HG03575 (cell line): Measurements from ENCODE around the gene MAP3K20.

Experiments used
- ATAC-seq: cut with Tn5 transposase; IDR thresholded peaks from one replicate; pipeline ENCODE4 v1.9.1; 2021; ENCODE audit not compliant: unreplicated experiment, insufficient number of reproducible peaks, low FRiP score; ENCODE audit errors: extremely low read depth

Gene MAP3K20

DNA sequence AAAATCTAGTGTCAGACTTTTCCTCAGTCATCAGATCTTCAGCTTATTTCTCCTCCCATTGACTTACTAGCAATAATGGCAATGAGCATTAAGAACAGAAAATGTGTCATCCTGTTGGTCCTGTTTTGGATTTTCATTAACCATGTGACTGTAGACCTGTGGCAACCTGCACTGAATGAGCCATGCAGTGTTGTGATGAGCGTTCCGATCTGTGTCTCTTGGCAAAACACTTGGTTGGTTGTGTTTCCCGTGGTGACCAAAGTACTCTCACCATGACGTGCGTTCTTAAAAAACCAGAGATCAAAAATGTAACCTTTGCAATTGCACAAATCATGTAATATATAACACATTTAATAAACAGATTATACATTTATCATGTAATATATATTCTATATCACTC, 138.6 kb downstream of the MAP3K20 start:
- no peak for ATAC-seq

DNA sequence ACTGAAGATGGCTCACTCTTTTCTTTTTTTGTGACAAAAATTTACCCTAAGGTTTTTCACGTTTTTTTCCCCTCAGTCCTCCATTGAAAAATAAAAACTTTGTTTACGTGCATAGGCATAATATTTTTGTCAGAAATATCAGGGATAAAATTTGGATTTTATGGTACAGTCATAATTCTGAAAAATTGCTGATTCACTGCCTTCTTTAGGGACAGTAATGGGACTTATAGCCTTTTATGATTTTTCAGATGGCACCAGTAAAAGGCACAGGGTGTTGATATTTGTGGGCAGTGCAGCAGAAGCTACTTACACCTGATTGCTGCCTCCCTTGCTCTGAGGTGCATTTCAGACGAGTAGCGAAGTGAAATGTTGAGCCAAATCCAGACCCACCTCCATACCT, 139.7 kb downstream of the MAP3K20 start:
- no peak for ATAC-seq

DNA sequence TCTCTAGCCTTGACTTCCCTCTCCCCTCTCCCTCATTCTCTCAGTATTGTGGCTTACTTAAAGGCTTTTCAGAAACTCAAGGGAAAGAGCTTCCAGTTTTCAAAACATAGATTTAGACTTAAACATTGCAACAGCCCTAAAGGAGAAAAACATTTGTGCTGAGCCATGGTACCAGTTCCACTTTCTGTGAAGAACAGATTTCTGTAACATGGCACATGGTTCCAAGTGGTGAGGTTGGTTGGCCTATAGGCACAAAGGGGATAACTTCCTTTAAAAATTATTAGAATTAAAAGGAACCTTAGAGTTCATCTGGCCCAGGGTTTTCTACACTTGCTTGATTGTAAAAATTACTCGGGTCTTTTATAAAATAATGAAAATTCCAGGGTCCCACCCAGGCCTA, 140.4 kb downstream of the MAP3K20 start:
- ATAC-seq: no peak

- no peak for ATAC-seq
Observed at GRCh38 chr2:173216668-173217067, 141.0 kb downstream of the MAP3K20 start.

- no peak for ATAC-seq
Observed at GRCh38 chr2:173217116-173217840, 141.6 kb downstream of the MAP3K20 start.

DNA sequence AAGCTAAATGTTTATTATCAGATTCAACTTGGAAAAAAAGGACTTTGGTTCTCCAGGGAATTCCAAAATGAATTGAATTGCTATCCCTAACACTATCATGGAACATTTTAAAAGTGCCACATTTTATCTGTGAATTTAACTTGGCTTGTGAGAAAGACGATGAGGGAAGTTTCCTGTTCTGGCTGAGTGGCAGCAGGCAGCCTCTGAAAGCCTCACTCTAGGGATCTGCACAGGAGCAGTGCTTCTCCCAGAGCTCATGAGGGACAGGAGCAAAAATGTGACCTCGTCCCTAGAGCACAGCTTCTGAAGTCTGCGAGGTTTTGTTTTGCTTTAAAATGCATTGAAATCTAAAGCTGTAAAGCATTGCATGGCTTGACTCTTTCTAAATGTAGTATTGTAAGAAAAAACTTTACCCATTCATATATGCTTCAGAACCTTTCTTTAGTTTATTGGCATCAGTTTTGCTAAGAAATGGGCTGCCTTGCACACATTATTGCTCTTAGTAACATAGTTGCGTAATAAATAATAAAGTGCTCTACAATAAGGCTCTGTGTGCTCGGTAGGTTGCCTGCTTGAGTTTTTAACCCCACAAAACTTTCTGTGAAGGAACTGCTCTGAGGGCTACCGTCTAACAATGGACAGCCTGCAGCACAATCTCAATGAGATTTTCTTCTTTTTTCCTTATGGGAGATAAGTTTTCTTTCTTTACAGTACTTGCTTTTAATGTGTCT, 142.8 kb downstream of the MAP3K20 start:
- no peak for ATAC-seq

- ATAC-seq: no peak
Observed at GRCh38 chr2:173221132-173221695, 145.6 kb downstream of the MAP3K20 start.

- no peak for ATAC-seq
Observed at GRCh38 chr2:173221937-173222594, 146.4 kb downstream of the MAP3K20 start.

DNA sequence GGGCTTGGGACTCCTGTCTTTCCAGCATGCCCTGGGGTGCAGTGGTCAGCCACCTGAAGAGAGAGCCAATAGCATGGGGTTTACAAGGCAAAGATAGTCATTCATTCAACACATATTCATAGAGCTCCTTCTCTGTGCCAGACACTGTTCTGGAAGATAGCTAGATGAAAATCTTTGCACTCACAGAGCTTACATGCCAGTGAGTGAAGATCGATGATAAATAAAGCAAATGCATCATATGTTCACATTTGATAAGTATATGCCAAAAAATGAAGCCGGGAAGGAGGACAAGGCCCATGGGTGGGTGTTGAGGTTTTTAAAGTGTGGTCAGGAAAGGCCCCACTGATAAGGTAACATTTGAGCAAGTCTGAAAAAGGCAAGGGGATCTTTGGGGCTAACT, 148.2 kb downstream of the MAP3K20 start:
- no peak for ATAC-seq

GRCh38 chr2:173226899-173227698, 151.5 kb downstream of the MAP3K20 start:
- no peak for ATAC-seq

- ATAC-seq: no peak
Observed at GRCh38 chr2:173229086-173229485, 153.4 kb downstream of the MAP3K20 start.

DNA sequence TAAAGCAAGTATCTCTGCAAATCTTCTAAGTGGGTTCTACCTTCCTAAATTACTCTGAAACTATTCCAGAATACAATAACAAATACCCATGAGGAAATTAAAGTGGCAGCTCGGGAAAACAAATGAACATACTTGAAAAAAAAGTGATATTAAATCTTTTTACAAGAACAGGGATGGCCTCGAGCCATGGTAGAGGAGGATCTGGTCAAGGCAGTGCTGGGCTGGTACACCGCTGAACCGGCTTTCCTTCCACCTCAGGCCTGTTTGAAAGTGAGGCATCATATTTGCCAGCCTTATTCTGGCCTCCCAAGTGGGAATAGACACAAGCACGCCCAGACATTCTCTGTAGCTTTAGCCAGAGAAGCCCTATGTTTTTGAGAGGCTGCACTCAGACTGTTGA, 154.5 kb downstream of the MAP3K20 start:
- no peak for ATAC-seq

DNA sequence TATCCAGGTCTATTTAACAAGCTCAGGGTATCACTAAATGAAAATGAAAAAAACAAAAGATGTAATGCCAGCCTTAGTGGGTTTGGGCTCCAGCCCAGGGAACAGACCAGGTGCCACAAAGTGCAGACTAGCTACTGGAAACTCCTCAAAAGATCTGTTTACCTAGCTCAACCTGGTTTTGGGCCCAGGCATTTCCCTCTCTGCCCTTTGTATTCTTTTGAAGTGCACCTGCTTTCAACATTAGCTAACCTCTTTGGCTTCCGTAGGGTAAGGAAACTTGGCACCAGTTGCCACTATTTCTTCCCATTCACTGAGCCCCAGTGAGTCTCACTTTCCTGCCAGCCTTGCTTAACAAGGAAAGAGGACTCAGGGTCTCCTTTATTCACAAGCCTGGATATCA, 155.4 kb downstream of the MAP3K20 start:
- no peak for ATAC-seq

GRCh38 chr2:173231465-173231864, 155.8 kb downstream of the MAP3K20 start:
- no peak for ATAC-seq

DNA sequence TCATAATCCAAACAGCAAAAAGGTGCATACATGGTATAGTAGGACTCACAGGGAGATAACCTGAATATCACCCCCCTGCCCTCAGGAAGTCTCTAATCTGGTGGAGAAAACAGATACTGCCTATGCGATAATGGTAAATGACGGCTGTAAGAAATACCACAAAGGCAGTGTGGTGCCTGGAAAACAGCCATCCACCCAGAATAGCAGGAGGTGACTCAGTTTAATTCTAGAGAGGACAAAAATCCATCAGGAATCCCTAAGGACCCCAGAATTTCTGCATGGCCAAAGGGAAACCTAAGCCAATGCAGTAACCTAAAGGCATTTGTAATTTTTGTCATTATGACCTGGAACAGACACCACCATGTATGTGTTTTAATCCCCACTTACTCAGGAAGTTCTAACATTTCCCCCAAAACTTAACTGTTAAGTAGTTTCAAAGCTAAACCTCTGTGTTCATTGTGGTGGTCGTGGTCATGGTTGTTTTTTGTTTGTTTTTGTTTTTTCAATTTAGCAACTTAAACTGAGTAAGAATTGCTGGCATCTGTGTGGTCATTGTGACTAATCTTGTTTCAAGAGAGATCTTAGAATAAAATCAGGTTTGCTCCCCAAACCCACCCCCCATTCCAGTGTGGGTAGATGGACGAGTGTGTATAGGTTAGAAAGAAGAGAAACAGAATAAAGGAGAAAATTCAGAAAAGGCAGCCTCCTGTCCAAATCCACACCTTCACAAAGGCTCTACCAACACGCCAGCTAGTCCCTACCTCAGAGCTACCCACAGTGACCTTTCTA, 157.5 kb downstream of the MAP3K20 start:
- no peak for ATAC-seq

GRCh38 chr2:173235947-173236803, 160.5 kb downstream of the MAP3K20 start:
- no peak for ATAC-seq

DNA sequence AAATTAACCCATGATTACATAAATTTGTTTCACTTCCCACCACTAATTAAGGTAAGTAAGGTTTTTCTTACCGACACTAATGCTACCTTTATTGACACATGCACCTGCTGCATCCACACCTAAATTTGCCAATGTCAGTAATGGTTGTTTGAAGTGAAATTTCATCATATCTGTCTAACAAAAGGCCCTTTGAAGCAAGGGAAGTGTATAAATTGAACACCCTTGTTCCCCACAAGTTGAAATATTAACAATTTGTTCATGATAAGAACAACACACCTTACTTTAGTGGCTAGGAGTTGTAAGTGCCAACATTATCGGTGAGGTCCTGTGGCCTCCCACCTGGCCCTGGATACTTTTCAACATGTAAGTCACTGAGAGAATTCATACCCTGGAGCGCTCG, 162.7 kb downstream of the MAP3K20 start:
- ATAC-seq: no peak
